GM23248 (cell line): ENCODE data around the gene CAMTA1. TPM values are rescaled to one million over a fixed set of nuclear protein-coding genes. Genes with fewer than 3 reads are reported as not detected.

Experiments
- DNase-seq: peaks from one replicate; pipeline ENCODE4 v3.0.0-alpha.2; 2015
- H2AFZ ChIP-seq: fragments of 200-600 bp; sonication (generic); 2 replicates; pipeline ENCODE4 v1.6.1; 2016; ENCODE audit warnings: antibody characterized with exemption
- H3F3A ChIP-seq: fragments of 200-600 bp; sonication (generic); 2 replicates; pipeline ENCODE4 v1.6.1; 2016; ENCODE audit warnings: mild to moderate bottlenecking, antibody characterized with exemption, mixed run types; ENCODE audit not compliant: insufficient read depth
- H3K27ac ChIP-seq: fragments of 200-600 bp; sonication (generic); 2 replicates; pipeline ENCODE4 v1.5.1; 2016; ENCODE audit warnings: mild to moderate bottlenecking
- H3K27me3 ChIP-seq: fragments of 200-600 bp; sonication (generic); replicated peaks from 2 replicates; pipeline ENCODE4 v1.6.1; 2016; ENCODE audit warnings: mild to moderate bottlenecking; ENCODE audit not compliant: insufficient read depth
- H3K36me3 ChIP-seq: fragments of 200-600 bp; sonication (generic); 2 replicates; pipeline ENCODE4 v1.6.1; 2016; ENCODE audit warnings: low read depth, mild to moderate bottlenecking
- H3K4me1 ChIP-seq: fragments of 200-600 bp; sonication (generic); 2 replicates; pipeline ENCODE4 v1.6.1; 2016; ENCODE audit warnings: mild to moderate bottlenecking; ENCODE audit not compliant: insufficient read depth
- H3K4me2 ChIP-seq: fragments of 200-600 bp; sonication (generic); one replicate; pipeline ENCODE4 v1.6.1; 2016; ENCODE audit warnings: mild to moderate bottlenecking; ENCODE audit not compliant: unreplicated experiment
- H3K4me3 ChIP-seq: fragments of 200-600 bp; sonication (generic); 2 replicates; pipeline ENCODE4 v1.5.1; 2016; ENCODE audit warnings: mild to moderate bottlenecking
- H3K79me2 ChIP-seq: fragments of 200-600 bp; sonication (generic); 2 replicates; pipeline ENCODE4 v1.6.1; 2016; ENCODE audit warnings: mild to moderate bottlenecking; ENCODE audit not compliant: insufficient read depth
- H3K9ac ChIP-seq: fragments of 200-600 bp; sonication (generic); 2 replicates; pipeline ENCODE4 v1.6.1; 2016; ENCODE audit warnings: mild to moderate bottlenecking
- H3K9me2 ChIP-seq: fragments of 200-600 bp; sonication (generic); 2 replicates; pipeline ENCODE4 v1.6.1; 2016; ENCODE audit warnings: mixed run types, mild to moderate bottlenecking, moderate library complexity; ENCODE audit not compliant: insufficient read depth
- H3K9me3 ChIP-seq: fragments of 200-600 bp; sonication (generic); one replicate; pipeline ENCODE4 v1.6.1; 2017; ENCODE audit warnings: low read depth
- H4K20me1 ChIP-seq: fragments of 200-600 bp; sonication (generic); 2 replicates; pipeline ENCODE4 v1.6.0; 2016; ENCODE audit not compliant: insufficient read depth
- EZH2 ChIP-seq: fragments of 200-600 bp; sonication (generic); IDR thresholded peaks from 2 replicates; pipeline ENCODE4 v1.6.1; 2018; ENCODE audit warnings: antibody characterized with exemption, mild to moderate bottlenecking; ENCODE audit not compliant: insufficient read depth, poor library complexity, severe bottlenecking
- EZH2phosphoT487 ChIP-seq: fragments of 200-600 bp; sonication (generic); IDR thresholded peaks from 2 replicates; pipeline ENCODE4 v1.6.1; 2018; ENCODE audit warnings: antibody characterized with exemption, moderate library complexity, mild to moderate bottlenecking, low read depth; ENCODE audit not compliant: insufficient read depth
- WGBS, 2 experiments: methylation state at CpG; one replicate each; pipeline ENCODE4 v1.1.6; 2015 to 2017; ENCODE audit warnings: low lambda C conversion rate in 2 of 2, low coverage in 1 of 2; ENCODE audit errors: missing lambda C conversion rate in 2 of 2; 5-methylcytosine and 5-hydroxymethylcytosine counted together
- in situ Hi-C: fragments of 300-500 bp; cut with MboI; formaldehyde crosslinking; loops from 2 replicates; pipeline ENCODE4 v1.15.0; 2020
- polyA plus RNA-seq: library from polyadenylated mRNA; unstranded; fragments of >200 nt; fragmentation: Nextera tagmentation; extraction: Ambion mirVana; gene quantifications from 2 replicates; pipeline ENCODE4 v1.2.1, GENCODE V29; 2016
- total RNA-seq: library from RNA; depleted of rRNA; stranded (reverse); fragments of >200 nt; shearing (Covaris generic); gene quantifications from 2 replicates; pipeline ENCODE4 v1.2.3, GENCODE V29; 2014

The CAMTA1 gene
- total and polyA plus RNA-seq, 2 experiments from 2014 or later = 50.1 to 165 TPM

DNA sequence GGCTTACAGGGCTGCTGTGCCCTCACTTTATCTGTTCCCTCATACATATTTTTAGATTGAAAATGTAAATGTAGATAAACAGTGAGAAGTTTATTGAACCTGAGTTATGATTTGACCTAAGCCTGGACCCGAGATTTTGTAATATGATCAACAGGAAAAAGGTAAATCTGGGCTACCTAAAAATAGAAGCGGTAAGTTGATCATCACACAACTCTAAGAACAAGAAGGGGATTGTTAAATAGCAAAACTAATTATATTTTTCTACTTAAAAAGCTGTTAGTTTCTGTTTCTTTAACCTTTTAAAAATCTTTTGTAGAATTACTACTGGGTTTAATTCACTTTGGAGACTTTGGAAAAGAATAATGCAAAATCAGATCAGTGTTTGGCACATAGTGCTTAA is 35.6 kb downstream of the CAMTA1 start:
- Histone ChIP-seq H3K9me3 (no peaks in the 10 kb centered on the region), H3F3A (no peaks in the 10 kb centered on the region), H3K36me3 (no peaks in the 10 kb centered on the region), H3K79me2 (peaks cover 92% of the 10 kb centered on the region), H3K4me2 (no peak overlapping the region), H3K27me3 (no peaks in the 10 kb centered on the region), H3K9ac (no peak overlapping the region), H4K20me1 (no peaks in the 10 kb centered on the region), H3K4me3 (no peak overlapping the region), H3K4me1 (peaks cover 6% of the 10 kb centered on the region; the same call in 1 of the 2 replicates), H2AFZ (no peak overlapping the region), H3K27ac (no peak overlapping the region), H3K9me2 (no peaks in the 10 kb centered on the region)
- DNase-seq = no peak
- 92 to 98% methylated on average over 2 of the region's 2 CpGs for WGBS, 2 experiments
- TF ChIP-seq EZH2 (no peak), EZH2phosphoT487 (no peak)
- in situ Hi-C loops = no loop called here

DNA sequence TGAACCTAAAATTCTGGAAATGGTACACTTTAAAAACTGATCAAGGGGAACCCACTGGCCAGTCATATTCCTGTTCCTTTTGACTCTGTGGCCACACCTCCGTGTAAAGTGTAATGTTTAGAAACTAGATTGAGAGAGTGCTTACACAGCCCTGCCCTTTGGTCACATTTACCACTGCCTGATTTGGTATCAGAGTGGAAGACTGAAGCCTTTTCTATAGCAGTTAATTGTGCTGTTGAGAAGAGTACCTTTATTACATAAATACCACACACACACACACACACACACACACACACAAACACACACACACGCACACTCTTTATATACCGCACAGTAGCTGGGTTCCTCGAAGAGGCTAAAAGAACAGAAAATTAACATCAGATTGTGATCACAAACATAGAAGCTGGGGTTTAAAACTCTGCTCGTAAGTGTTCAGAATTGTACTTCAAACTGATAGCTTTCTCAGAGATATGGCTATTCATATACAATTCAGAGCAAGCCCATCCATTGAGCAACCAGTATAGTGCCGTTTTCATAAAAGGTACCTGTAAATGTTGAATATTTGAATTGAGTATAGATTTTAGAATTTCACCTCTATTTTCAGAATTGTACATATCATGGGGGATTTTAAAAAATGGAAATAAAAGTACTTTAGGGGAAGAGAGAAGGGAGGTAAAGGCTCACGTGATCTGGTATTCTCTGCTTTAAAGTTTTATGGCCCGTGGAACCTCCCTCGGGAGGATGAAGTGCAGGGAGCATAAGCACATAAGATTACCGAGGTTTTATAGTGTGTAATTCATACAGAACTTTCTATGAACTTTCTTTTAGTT is 37.5 kb downstream of the CAMTA1 start:
- WGBS, 2 experiments = 91% methylated on average over 10 of the region's 10 CpGs
- H3K27ac ChIP-seq = no peak overlapping the region
- DNase-seq = no peak
- no peaks in the 10 kb centered on the region for H3K9me3 ChIP-seq
- peaks cover 6% of the 10 kb centered on the region; the same call in 1 of the 2 replicates for H3K4me1 ChIP-seq
- H2AFZ ChIP-seq = no peak overlapping the region
- H3K27me3 ChIP-seq = no peaks in the 10 kb centered on the region
- H3K9me2 ChIP-seq = no peaks in the 10 kb centered on the region
- no peaks in the 10 kb centered on the region for H3K36me3 ChIP-seq
- H3K4me3 ChIP-seq = no peak overlapping the region
- no peaks in the 10 kb centered on the region for H4K20me1 ChIP-seq
- peaks cover 80% of the 10 kb centered on the region for H3K79me2 ChIP-seq
- H3F3A ChIP-seq = no peaks in the 10 kb centered on the region
- H3K4me2 ChIP-seq = no peak overlapping the region
- in situ Hi-C loops = no loop called here
- TF ChIP-seq EZH2phosphoT487 (no peak), EZH2 (no peak)
- no peak overlapping the region for H3K9ac ChIP-seq

DNA sequence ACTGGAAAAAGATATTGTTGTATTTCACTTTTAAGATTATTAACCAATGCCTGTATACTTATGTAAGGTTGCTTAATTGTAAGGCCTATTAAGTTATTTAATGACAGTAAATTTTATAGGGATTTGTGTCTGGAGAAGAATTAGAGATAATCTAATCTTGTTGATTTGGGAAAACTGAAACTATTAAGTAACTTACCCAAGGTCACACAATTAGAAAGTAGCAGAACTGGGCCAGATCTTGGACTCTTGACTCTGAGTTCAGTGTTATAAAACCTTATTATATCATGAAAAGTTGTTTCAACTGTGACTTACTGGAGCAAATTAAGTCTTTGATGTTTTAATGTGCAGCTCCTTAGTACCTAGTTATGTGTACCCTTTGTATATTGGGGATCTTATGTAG is 38.5 kb downstream of the CAMTA1 start:
- DNase-seq = no peak
- Histone ChIP-seq H3K9me3 (no peaks in the 10 kb centered on the region), H3K4me2 (no peak overlapping the region), H3K36me3 (no peaks in the 10 kb centered on the region), H3K9ac (no peak overlapping the region), H3K4me1 (peaks cover 6% of the 10 kb centered on the region; the same call in 1 of the 2 replicates), H3K27me3 (no peaks in the 10 kb centered on the region), H3F3A (no peaks in the 10 kb centered on the region), H3K9me2 (no peaks in the 10 kb centered on the region), H3K79me2 (peaks cover 69% of the 10 kb centered on the region), H2AFZ (no peak overlapping the region), H3K4me3 (no peak overlapping the region), H4K20me1 (no peaks in the 10 kb centered on the region), H3K27ac (no peak overlapping the region)
- in situ Hi-C loops = no loop called here
- TF ChIP-seq EZH2 (no peak), EZH2phosphoT487 (no peak)

DNA sequence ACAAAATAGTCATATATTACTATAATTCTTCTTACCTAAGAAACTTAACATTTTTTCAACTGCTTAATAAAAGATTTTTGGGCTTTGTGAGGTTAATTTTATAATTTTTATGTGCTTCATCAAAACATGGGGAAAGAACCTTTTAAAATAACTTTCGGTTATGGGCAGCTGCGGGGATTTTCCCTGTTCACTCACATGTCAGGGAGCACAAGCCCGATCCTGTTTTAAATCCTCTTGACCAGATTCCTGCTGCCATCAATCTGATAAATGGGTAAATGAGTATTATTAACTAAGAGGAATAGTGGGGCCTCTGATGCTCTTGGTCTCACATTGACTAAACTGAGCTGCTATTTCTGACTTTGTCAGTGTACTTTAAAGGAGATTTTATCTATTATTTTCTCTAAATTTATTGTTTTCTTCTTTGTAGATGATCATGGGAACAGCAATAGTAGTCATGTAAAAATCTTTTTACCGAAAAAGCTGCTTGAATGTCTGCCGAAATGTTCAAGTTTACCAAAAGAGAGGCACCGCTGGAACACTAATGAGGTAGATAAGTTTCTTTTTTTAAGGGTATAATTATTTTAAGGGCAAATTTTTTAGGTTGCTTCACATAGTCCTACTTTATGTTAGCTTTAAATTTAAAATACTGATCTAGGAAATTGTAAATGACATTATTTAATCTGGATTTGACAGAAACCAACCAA is 39.6 kb downstream of the CAMTA1 start:
- no peaks in the 10 kb centered on the region for H3K4me1 ChIP-seq
- H3K4me2 ChIP-seq = no peak overlapping the region
- no peaks in the 10 kb centered on the region for H3K36me3 ChIP-seq
- H3K79me2 ChIP-seq = peaks cover 68% of the 10 kb centered on the region
- TF ChIP-seq EZH2 = no peak
- no peaks in the 10 kb centered on the region for H3K27me3 ChIP-seq
- H2AFZ ChIP-seq = no peak overlapping the region
- WGBS, 2 experiments = 82 to 83% methylated on average over 6 of the region's 6 CpGs
- H3K9me3 ChIP-seq = no peaks in the 10 kb centered on the region
- DNase-seq = no peak
- in situ Hi-C loops = no loop called here
- no peaks in the 10 kb centered on the region for H3K9me2 ChIP-seq
- H3K27ac ChIP-seq = no peak overlapping the region
- no peak overlapping the region for H3K4me3 ChIP-seq
- no peak overlapping the region for H3K9ac ChIP-seq
- H3F3A ChIP-seq = no peaks in the 10 kb centered on the region
- H4K20me1 ChIP-seq = no peaks in the 10 kb centered on the region
